Measurements from ENCODE around the gene OR10H4.
"Not testable (repeated sequence)": the region's sequence is repeated elsewhere in the genome, so short reads cannot be mapped to it uniquely, and the experiment has no call there.

Gene OR10H4

GRCh38 chr19:15948223-15949058 is at the start of gene OR10H4:
Gene OR10H4 (plus strand): TSS chr19:15949008. CDS start chr19:15949008, 0 bp downstream.
- no peak within 1 kb of the TSS for H3K27ac ChIP-seq
- no peak for DNase-seq (ENCODE audit: low read depth, low spot score)

- not testable (repeated sequence) for DNase-seq (ENCODE audit: low read depth, low spot score); H3K27ac ChIP-seq
Measured at GRCh38 chr19:15899561-15899960, 49.2 kb upstream of the OR10H4 start.

- H3K27ac ChIP-seq; DNase-seq (ENCODE audit: low read depth, low spot score): not testable (repeated sequence)
Measured at GRCh38 chr19:15900032-15900431, 48.8 kb upstream of the OR10H4 start.

DNA sequence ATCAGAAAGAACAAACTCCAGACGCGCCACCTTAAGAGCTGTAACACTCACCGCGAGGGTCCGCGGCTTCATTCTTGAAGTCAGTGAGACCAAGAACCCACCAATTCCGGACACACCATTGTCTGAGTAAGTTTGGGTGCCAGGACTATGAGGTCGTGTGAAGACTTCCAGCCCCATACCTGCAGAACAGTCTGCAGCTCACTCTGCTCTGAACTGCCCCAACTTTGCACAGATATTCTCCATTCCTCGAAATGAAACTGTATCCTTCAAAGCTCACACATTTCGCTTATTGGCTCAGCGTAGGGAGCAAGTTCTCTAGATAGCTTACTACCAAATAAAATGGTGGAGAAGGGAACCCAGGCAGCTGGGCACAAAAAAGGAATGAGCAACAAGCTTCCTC is 48.3 kb upstream of the OR10H4 start:
- H3K27ac ChIP-seq: no peak overlapping the region
- no peak for DNase-seq (ENCODE audit: low read depth, low spot score)

- H3K27ac ChIP-seq: no peak overlapping the region
- no peak for DNase-seq (ENCODE audit: low read depth, low spot score)
Measured at GRCh38 chr19:15902254-15902653, 46.6 kb upstream of the OR10H4 start.

DNA sequence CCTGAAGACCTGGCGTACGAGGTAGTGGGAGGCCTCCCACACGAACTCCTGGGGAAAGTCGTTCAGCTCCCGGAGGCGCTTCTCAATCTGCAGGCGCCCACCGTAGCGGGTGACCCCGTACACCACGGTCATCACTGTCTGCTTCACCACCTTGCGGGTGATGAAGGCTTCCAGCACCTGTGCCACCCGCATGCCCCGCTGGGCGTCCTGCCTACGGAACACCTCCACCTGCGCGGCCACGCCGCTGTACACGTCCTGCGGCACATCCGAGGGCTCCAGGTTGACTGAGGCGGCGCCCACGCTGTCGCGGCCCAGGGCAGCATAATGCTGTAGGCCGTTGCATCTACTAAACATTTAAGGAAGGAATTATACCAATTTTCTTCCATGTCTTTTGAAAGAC is 45.9 kb upstream of the OR10H4 start:
- not testable (repeated sequence) for H3K27ac ChIP-seq; DNase-seq (ENCODE audit: low read depth, low spot score)

DNA sequence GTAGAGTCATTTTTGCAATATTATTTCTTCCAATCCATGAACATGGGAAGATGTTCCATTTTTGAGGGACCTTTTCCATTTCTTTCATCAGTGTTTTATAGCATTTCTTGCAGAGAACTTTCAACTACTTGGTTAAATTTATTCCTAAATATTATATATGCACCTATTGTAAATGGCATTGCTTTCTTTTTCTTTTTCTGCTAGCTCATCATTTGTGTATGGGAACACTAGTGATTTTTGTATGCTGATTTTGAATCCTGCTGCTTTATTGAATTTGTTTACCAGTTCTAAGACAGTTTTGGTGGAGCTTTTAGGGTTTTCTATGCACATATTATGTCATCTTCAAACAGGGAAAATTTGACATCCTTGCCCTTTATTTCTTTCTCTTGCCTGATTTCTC is 43.8 kb upstream of the OR10H4 start:
- H3K27ac ChIP-seq: no peak overlapping the region
- no peak for DNase-seq (ENCODE audit: low read depth, low spot score)

DNA sequence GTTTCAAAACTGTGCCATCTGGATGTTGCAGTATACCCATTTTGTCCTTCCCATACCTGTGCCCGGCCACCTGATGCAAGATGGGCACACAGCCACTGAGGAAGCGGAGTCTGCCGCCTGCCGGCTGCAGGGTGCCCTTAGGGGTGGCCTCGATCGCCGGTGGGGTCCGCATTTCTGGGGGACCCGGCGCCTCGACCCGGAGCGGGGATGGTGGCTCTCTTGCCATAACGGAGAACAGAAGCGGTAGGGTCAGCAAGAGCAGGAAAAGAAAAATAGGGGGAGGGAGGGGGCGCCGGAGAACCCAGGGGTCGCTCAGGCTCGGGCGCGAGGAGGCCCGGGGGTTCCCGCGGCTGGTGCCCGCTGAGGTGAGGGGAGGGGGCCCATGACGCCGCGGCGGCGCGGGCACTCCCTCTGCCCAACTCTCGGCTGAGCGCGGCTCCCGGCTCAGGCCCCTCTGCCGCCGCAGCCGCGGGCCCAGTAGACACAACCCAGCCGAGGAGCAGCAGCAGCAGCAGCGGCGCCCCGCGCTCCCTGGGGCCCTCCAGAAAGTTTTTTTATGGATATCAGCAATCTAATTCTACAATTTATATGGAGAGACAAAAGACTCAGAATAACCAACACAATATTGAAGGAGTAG is 37.1 kb upstream of the OR10H4 start:
- no peak overlapping the region for H3K27ac ChIP-seq
- DNase-seq (ENCODE audit: low read depth, low spot score): no peak

DNA sequence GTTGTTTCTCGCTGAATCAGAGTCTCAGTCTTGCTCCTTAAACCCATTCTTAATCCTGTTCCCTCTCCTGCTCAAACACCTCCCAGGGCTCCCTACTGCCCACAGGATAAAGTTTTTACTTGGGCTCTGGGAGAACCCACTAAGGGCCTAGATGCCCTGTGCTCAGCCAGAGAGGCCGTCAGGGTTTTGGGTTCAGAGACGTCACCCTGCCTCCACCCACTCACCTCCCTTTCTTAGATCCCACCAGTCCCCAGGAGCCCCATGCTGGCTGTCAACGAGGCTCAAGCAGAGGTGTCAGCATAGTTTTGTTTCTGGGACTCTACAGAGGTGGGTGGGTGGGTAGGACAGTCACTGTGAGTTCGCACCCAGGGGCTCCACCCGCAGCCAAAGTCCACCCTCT is 35.4 kb upstream of the OR10H4 start:
- DNase-seq (ENCODE audit: low read depth, low spot score): no peak
- H3K27ac ChIP-seq: no peak overlapping the region

DNA sequence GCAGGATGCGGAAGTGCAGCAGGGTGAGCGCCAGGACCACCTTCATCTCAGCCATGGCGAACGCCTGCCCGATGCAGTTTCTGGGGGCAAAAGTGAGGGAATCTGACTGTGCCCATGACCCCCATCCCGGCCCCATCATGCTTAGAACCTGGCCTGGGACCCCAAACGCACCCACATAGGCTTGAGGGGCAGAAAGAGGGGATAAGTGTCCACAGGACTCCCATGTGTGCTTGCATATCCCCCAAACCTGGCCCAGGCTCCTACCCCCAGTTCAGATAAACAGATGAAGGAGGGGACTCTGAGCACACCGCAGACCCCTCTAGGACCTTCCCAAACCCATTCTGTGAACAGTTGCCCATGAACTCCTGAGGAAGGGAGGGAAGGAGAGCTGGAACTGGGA is 35.0 kb upstream of the OR10H4 start:
- DNase-seq (ENCODE audit: low read depth, low spot score): no peak
- H3K27ac ChIP-seq: no peak overlapping the region

DNA sequence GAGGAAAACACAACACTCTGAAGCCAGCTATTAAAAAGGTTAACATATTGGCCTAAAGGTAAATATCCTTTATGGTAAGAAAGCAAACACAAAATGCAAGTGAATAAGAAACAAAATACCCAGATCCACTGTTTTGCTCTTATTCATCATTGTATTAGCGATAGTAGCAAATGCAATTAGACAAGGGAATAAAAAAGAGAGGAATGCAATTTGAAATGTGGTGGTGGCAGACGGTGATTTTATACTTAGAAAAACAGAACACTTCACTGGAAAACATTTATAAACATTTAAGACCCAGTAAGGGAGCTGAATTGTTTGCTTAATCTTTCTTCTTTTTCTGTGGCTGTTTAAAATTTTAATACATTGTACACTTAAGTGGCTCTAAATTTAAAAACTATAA is 33.7 kb upstream of the OR10H4 start:
- no peak for DNase-seq (ENCODE audit: low read depth, low spot score)

DNA sequence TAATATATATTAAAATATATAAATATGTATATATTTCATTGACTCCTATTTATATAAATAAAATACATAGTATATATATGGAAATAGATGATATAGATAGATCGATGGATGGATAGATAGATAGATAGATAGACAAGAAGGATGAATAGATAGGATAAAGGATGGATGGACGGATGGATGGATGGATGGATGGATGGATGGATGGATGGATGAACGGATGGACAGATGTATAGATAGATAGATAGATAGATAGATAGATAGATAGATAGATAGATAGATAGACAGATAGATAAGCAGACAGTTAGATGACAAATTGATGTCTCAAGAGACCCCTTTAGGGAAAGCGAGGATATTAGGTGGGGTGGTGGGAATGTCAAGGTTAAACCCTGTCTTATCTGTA is 29.6 kb upstream of the OR10H4 start:
- H3K27ac ChIP-seq: no peak overlapping the region
- DNase-seq (ENCODE audit: low read depth, low spot score): no peak

More for the DNA sequence above, 33.7 kb upstream of the OR10H4 start:
- no peak overlapping the region for H3K27ac ChIP-seq

DNA sequence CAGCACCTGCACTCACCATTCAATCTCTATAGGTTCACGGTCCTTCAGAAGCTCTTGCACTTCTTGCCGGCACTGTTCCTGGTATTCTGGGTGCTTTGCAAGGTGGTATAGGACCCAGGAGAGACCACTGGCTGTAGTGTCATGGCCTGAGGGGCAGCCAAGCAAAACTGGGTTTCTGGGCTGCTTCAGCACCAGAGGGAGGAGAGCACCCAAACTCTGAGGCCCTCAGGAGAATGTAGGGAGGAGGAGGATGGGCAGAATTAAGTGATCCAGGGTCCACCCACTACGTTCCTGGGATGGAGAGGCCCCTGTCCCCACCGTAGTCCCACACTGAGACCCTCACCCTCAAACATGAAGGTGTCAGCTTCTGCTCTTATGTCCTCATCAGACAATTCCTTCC is 26.8 kb upstream of the OR10H4 start:
- no peak overlapping the region for H3K27ac ChIP-seq
- no peak for DNase-seq (ENCODE audit: low read depth, low spot score)

DNA sequence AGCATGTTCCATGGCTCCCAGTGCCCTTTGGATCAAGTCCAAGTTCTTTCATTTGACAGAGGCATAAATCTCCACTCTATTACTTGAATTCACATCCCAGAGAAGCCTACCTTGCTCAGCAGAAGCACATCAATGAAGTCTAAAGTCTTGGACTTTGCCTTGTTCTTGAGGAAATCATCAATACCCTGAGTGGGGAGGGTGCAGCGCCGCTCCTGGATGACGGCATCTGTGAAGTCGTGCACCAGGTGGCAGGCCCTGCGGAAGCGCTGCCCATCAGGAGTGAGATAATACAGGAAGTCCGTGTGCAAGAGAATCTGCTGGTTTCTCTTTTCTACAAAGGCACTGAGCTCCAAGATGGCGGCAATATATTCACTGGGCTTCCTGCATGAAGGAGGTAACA is 25.1 kb upstream of the OR10H4 start:
- DNase-seq (ENCODE audit: low read depth, low spot score): no peak
- H3K27ac ChIP-seq: no peak overlapping the region

DNA sequence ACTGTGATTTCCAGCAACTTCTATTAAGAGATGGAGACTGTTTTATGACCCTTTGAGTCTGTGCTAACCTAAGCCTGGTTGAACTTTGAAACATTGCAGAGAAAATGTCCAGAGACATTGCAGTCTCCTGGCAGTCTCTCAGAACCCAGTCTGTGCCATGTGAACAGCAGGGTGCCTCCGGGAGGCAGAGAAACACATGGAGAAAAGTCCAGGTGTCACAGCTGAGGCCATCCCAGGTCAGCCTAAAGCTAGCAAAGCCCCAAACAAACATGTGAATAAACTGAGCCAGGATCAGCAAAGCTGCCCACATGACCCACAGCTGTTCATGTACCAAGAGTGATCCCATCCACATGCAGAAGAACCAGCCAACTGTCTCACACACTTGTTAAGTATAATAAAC is 22.3 kb upstream of the OR10H4 start:
- no peak overlapping the region for H3K27ac ChIP-seq
- DNase-seq (ENCODE audit: low read depth, low spot score): no peak

DNA sequence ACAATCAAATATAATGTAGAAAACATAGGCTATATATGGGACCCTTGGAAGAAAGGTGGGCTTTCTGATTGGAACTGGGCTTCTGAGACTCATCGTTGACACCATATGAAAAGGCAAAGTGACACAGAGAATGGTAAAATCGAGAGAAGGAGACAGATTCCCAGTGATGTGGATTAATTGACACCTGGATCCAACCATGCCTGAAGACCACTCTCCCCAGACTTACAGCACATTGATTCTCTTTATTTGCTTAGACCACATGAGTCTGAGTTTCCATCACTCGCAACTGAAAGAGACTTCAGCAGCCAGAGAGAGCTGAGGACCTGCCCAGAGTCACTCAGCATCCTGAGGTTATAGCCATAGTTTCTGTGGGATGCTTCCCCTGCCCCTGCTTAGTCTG is 20.5 kb upstream of the OR10H4 start:
- no peak overlapping the region for H3K27ac ChIP-seq
- no peak for DNase-seq (ENCODE audit: low read depth, low spot score)

DNA sequence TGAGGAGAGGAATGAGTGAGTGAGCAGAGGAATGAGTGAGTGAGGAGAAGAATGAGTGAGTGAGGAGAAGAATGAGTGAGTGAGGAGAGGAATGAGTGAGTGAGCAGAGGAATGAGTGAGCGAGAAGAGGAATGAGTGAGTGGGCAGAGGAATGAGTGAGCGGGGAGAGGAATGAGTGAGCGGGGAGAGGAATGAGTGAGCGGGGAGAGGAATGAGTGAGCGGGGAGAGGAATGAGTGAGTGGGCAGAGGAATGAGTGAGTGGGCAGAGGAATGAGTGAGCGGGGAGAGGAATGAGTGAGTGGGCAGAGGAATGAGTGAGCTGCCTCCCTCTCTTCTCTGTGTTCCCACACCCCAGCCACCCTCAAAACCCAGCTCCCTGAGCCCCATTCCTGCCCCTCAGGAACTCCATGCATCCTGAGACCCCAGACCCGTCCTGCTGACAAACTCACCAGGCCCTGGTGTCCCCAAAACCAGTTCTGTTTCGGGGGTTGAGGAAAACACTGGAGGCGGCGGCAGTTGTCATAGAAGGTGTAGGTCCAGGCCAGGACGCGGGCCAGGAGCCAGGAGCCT is 15.0 kb upstream of the OR10H4 start:
- H3K27ac ChIP-seq: peak overlapping the region; percentile 82
- not testable (repeated sequence) for DNase-seq (ENCODE audit: low read depth, low spot score)

DNA sequence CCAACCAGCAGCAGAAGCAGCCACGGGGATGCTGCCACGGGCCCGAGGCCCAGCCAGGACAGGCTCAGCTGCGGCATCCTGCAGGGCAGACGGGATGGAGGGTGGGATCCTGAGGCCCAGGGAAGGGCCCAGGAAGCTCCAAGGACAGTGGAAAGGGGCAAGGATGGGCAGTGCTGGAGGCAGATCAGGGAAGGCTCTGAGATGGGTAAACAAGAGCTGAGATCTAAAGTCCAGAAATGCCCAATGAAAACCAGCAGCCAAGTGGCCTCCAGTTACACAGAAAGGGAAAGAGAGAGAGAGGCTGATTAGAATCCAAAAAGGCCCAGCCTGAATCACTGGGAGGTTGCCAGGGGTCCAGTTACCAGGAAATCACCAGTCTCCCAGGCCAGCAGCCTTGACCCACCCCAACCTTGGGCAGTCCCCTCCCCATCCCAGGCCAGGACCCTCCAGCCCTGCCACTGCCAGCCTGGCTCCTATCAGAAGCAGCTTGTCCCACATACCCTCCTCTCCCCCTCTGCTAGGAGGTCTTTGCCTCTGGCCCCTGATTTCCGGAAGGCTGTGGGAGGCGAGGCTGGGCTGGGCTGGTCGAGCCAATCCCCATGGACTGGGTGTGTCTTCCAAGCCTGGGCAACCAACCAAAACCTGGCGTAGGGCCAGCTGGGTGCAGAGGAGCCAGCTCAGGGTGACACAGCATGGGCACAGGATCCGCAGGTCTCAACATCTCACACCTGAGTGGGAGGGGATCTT is 14.3 kb upstream of the OR10H4 start, which contains the start of gene CYP4F11:
Gene CYP4F11, minus strand, starts transcription at position 198 of the 747 bp plus-strand sequence. Its CDS starts 121 bp downstream, at position 77.
- peak; percentile 18 for DNase-seq (ENCODE audit: low read depth, low spot score)
- peak within 1 kb of the TSS; percentile 82 for H3K27ac ChIP-seq

- DNase-seq (ENCODE audit: low read depth, low spot score): no peak
- H3K27ac ChIP-seq: peak overlapping the region; percentile 82
Measured at GRCh38 chr19:15935167-15935702, 13.6 kb upstream of the OR10H4 start.

- DNase-seq (ENCODE audit: low read depth, low spot score): no peak
- H3K27ac ChIP-seq: no peak overlapping the region
Measured at GRCh38 chr19:15936173-15936572, 12.6 kb upstream of the OR10H4 start.

Data from epithelial cell of prostate (primary cell).